HepG2 (cell line): Measurements from ENCODE around the gene COG5. TPM values are rescaled to one million over a fixed set of nuclear protein-coding genes. Genes with fewer than 3 reads are reported as not detected.

ENCODE experiments used
- ATAC-seq: fragments of 200-7000 bp; cut with Tn5 transposase; 3 replicates; pipeline ENCODE4 v1.9.1; 2020; ENCODE audit warnings: mild to moderate bottlenecking, moderate library complexity
- BruUV-seq: library from RNA; stranded (reverse); fragments of 400-500 nt; replicated peaks from 2 replicates; lab custom pipeline; 2021; lab: Mats Ljungman, UMichigan
- CTCF ChIA-PET: fragments of 300-600 bp; formaldehyde crosslinking; extraction: SDS; loops from one replicate; lab custom pipeline; 2021; ENCODE audit warnings: low total read pairs, inconsistent platforms, low intra/inter-chr PET ratio; lab: Yijun Ruan, JAX
- POLR2A ChIA-PET: fragments of 350-600 bp; sonication (Branson Sonifier 250); formaldehyde crosslinking; loops from one replicate; lab custom pipeline; 2020; ENCODE audit warnings: antibody characterized with exemption, inconsistent platforms; lab: Yijun Ruan, JAX
- DNase-seq: peaks from one replicate; pipeline ENCODE4 v3.0.0-alpha.2; 2015; ENCODE audit warnings: low spot score
- FAIRE-seq: peaks from 3 replicates; lab custom pipeline; 2011; peaks lifted over from hg19 to GRCh38; lab: Jason Lieb, UNC
- H2AFZ ChIP-seq: one replicate; pipeline ENCODE4 v1.6.1; 2011; ENCODE audit warnings: low read length, inconsistent platforms
- H3K27ac ChIP-seq: fragments of 300-600 bp; 3 replicates; pipeline ENCODE4 v1.8.0; 2011; ENCODE audit warnings: mixed run types, mild to moderate bottlenecking, mixed read lengths, low read length, inconsistent platforms; ENCODE audit not compliant: insufficient read depth; ENCODE audit errors: extremely low read length
- H3K27me3 ChIP-seq, 2 experiments: fragments of 200-600 bp in 1 of 2; 2 replicates in 1 of 2; 3 replicates in 1 of 2; pipeline versions ENCODE4 v1.6.0 to v1.8.0; 2011; ENCODE audit warnings: low read length in 2 of 2, mild to moderate bottlenecking in 2 of 2, moderate library complexity in 2 of 2, inconsistent platforms in 1 of 2; ENCODE audit not compliant: insufficient read depth in 2 of 2, control insufficient read depth in 1 of 2
- H3K36me3 ChIP-seq, 2 experiments: fragments of 200-600 bp in 1 of 2; replicated peaks in 1 of 2; 2 replicates in 1 of 2; 3 replicates in 1 of 2; pipeline versions ENCODE4 v1.5.1 to v1.8.0; 2011; ENCODE audit warnings: low read length in 2 of 2, inconsistent platforms in 1 of 2; ENCODE audit not compliant: insufficient read depth in 2 of 2, control insufficient read depth in 1 of 2
- H3K4me1 ChIP-seq: 2 replicates; pipeline ENCODE4 v1.5.1; 2012; ENCODE audit warnings: low read length, inconsistent platforms; ENCODE audit not compliant: insufficient read depth
- H3K4me2 ChIP-seq: 2 replicates; pipeline ENCODE4 v1.6.0; 2011; ENCODE audit warnings: low read depth, low read length, inconsistent platforms
- H3K4me3 ChIP-seq, 3 experiments: fragments of 200-600 bp in 1 of 3; sonication (generic), shearing (Covaris generic) in 1 of 3; replicated peaks in 1 of 3; 2 replicates each; pipeline ENCODE4 v1.5.1; 2011 to 2016; ENCODE audit warnings: low read length in 3 of 3, inconsistent platforms in 2 of 3, low read depth in 2 of 3, mild to moderate bottlenecking in 2 of 3, control low read depth in 1 of 3, mixed read lengths in 1 of 3; ENCODE audit not compliant: insufficient read depth in 1 of 3
- H3K79me2 ChIP-seq: one replicate; pipeline ENCODE4 v1.6.1; 2011; ENCODE audit warnings: low read length, inconsistent platforms; ENCODE audit not compliant: insufficient read depth
- H3K9ac ChIP-seq: 2 replicates; pipeline ENCODE4 v1.6.0; 2011; ENCODE audit warnings: mild to moderate bottlenecking, low read depth, low read length, inconsistent platforms; ENCODE audit not compliant: insufficient read depth
- H3K9me3 ChIP-seq: 2 replicates; pipeline ENCODE4 v1.5.1; 2012; ENCODE audit warnings: mild to moderate bottlenecking, low read length
- H4K20me1 ChIP-seq: 2 replicates; pipeline ENCODE4 v1.6.0; 2011; ENCODE audit warnings: inconsistent platforms, mild to moderate bottlenecking, low read length, moderate library complexity; ENCODE audit not compliant: insufficient read depth
- HOXA5 ChIP-seq: sonication (generic); formaldehyde crosslinking; IDR thresholded peaks from 2 replicates; pipeline ENCODE4 v1.4.0; 2020; ENCODE audit warnings: missing genetic modification reagents
- KLF12 ChIP-seq: sonication (generic); formaldehyde crosslinking; IDR thresholded peaks from 2 replicates; pipeline ENCODE4 v1.4.0; 2020; ENCODE audit warnings: missing genetic modification reagents, borderline replicate concordance
- KLF6 ChIP-seq: IDR thresholded peaks from 2 replicates; pipeline ENCODE4 v1.8.0; 2016; ENCODE audit warnings: missing biosample characterization, missing genetic modification reagents
- MAFF ChIP-seq: IDR thresholded peaks from 2 replicates; pipeline ENCODE4 v1.6.1; 2011; ENCODE audit warnings: low read depth, low read length, improper control_type of control experiment
- MTF2 ChIP-seq: sonication (generic); formaldehyde crosslinking; IDR thresholded peaks from 2 replicates; pipeline ENCODE4 v1.5.0; 2020; ENCODE audit warnings: missing genetic modification reagents, borderline replicate concordance
- PAX8 ChIP-seq: sonication (generic); formaldehyde crosslinking; IDR thresholded peaks from 2 replicates; pipeline ENCODE4 v1.8.0; 2022; ENCODE audit warnings: mild to moderate bottlenecking, missing genetic modification reagents, borderline replicate concordance
- PHF8 ChIP-seq: sonication (generic); formaldehyde crosslinking; IDR thresholded peaks from 2 replicates; pipeline ENCODE4 v1.5.0; 2020; ENCODE audit warnings: missing genetic modification reagents
- POLR2AphosphoS5 ChIP-seq: IDR thresholded peaks from 2 replicates; pipeline ENCODE4 v1.6.1; 2012; ENCODE audit warnings: low read depth, low read length
- SSRP1 ChIP-seq: IDR thresholded peaks from 2 replicates; pipeline ENCODE4 v1.6.1; 2016; ENCODE audit warnings: control low read depth
- TMF1 ChIP-seq: sonication (generic); formaldehyde crosslinking; IDR thresholded peaks from 2 replicates; pipeline ENCODE4 v1.8.1; 2022; ENCODE audit warnings: low read depth, missing genetic modification reagents
- WIZ ChIP-seq: sonication (generic); formaldehyde crosslinking; IDR thresholded peaks from 2 replicates; pipeline ENCODE4 v1.5.1; 2020; ENCODE audit warnings: mild to moderate bottlenecking, missing genetic modification reagents
- XBP1 ChIP-seq: sonication (generic); formaldehyde crosslinking; IDR thresholded peaks from 2 replicates; pipeline ENCODE4 v1.5.0; 2020; ENCODE audit warnings: missing genetic modification reagents
- ZNF446 ChIP-seq: sonication (generic); formaldehyde crosslinking; IDR thresholded peaks from 2 replicates; pipeline ENCODE4 v1.5.0; 2020; ENCODE audit warnings: mild to moderate bottlenecking, missing genetic modification reagents
- ZNF607 ChIP-seq: sonication (generic); formaldehyde crosslinking; IDR thresholded peaks from 2 replicates; pipeline ENCODE4 v1.5.1; 2020; ENCODE audit warnings: missing genetic modification reagents, mild to moderate bottlenecking, borderline replicate concordance
- WGBS: methylation state at CpG from one replicate; pipeline ENCODE4 v1.1.6; 2017; ENCODE audit warnings: low lambda C conversion rate; 5-methylcytosine and 5-hydroxymethylcytosine counted together
- in situ Hi-C: cut with HindIII; loops from 2 replicates; pipeline ENCODE4 v1.10.0; 2017; ENCODE audit warnings: low pct_unique_long_range_greater_than_20kb; ENCODE audit not compliant: extremely low pct_ligation_motif_present
- intact Hi-C: fragments of 100-400 bp; cut with micrococcal nuclease; formaldehyde crosslinking; loops from one replicate; pipeline ENCODE4 v1.10.0; 2022; ENCODE audit not compliant: unreplicated experiment
- polyA plus RNA-seq, 8 experiments: library from polyadenylated mRNA; depleted of rRNA in 3 of 8; stranded (reverse) in 7 of 8; unstranded in 1 of 8; fragments of >200 nt; fragmentation: Illumina TruSeq in 4 of 8; extraction: Trizol in 4 of 8; gene quantifications; 2 replicates each; pipeline versions ENCODE4 v1.2.1 to v1.2.3, GENCODE V29; 2011 to 2016; ENCODE audit warnings: low read depth in 4 of 8, missing spikeins in 1 of 8, mixed read lengths in 1 of 8; ENCODE audit not compliant: insufficient read depth in 1 of 8
- total RNA-seq, 5 experiments: library from RNA; depleted of rRNA; stranded (reverse); fragments of >200 nt; fragmentation: Illumina TruSeq; extraction: Trizol; gene quantifications; 2 replicates each; pipeline ENCODE4 v1.2.3, GENCODE V29; 2016; ENCODE audit warnings: low read depth in 1 of 5
- TF ChIP-seq, protein P1 (sequence below): sonication (generic); formaldehyde crosslinking; IDR thresholded peaks from 2 replicates; pipeline ENCODE4 v1.4.0; 2020; ENCODE audit warnings: mild to moderate bottlenecking, missing genetic modification reagents
- TF ChIP-seq, protein P2 (sequence below): sonication (generic); formaldehyde crosslinking; IDR thresholded peaks from 2 replicates; pipeline ENCODE4 v1.8.0; 2022; ENCODE audit warnings: mild to moderate bottlenecking, missing genetic modification reagents; ENCODE audit not compliant: insufficient replicate concordance

The COG5 gene
- total and polyA plus RNA-seq, 2 of the 13 experiments (the other 11 are each of a cell fraction or from before 2014, with no cell fraction given): 20.4 to 31.3 TPM

DNA sequence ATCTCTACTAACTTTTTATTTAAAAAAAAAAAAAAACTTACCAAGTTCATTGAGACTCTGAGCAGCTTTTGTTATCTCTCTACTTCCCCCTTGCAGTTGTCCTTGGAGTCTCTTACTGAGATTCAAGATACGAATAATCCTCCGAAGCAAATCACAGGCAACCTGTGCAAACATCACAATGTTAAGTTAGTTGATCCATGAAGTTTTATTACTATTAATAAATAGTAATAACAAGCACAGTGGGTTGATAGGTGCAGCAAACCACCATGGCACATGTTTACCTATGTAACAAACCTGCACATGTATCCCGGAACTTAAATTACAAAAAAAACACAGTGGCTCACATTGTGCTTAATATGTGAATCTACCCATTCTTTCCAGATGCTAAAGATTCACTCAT, 36.5 kb downstream of the COG5 start:
- 97% methylated on average over 3 of the region's 3 CpGs for WGBS

GRCh38 chr7:107526672-107527071, 37.0 kb downstream of the COG5 start:
- H3K4me1 ChIP-seq: 0 out of 2 replicates have a peak, but pooled peaks cover 6% of the 10 kb centered on the region
- H4K20me1 ChIP-seq: no peaks in the 10 kb centered on the region
- in situ Hi-C loops (no loop called here), intact Hi-C loops (no loop called here)
- no peak for DNase-seq
- H3K4me2 ChIP-seq: no peak overlapping the region
- H3K79me2 ChIP-seq: peaks cover 2% of the 10 kb centered on the region
- no peak overlapping the region for H3K4me3 ChIP-seq
- H3K27me3 ChIP-seq: no peaks in the 10 kb centered on the region
- FAIRE-seq: no peak
- BruUV-seq: no TSS peak
- H3K36me3 ChIP-seq: peaks cover 0 to 20% of the 10 kb centered on the region in 2 experiments; a peak in 2 of 5 replicates
- no peak for ATAC-seq
- 97% methylated on average over 2 of the region's 2 CpGs for WGBS
- ChIA-PET CTCF (no interaction called here), POLR2A (no interaction called here)
- H3K9me3 ChIP-seq: no peaks in the 10 kb centered on the region
- H3K9ac ChIP-seq: no peak overlapping the region
- H3K27ac ChIP-seq: no peak overlapping the region
- H2AFZ ChIP-seq: no peak overlapping the region
- TF ChIP-seq XBP1 (CRISPR knock-in tag) (no peak), ZNF607 (CRISPR knock-in tag) (no peak), POLR2AphosphoS5 (no peak), PHF8 (CRISPR knock-in tag) (no peak), MTF2 (no peak)
- TF ChIP-seq, protein P1, sequence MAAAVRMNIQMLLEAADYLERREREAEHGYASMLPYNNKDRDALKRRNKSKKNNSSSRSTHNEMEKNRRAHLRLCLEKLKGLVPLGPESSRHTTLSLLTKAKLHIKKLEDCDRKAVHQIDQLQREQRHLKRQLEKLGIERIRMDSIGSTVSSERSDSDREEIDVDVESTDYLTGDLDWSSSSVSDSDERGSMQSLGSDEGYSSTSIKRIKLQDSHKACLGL (CRISPR knock-in tag): no peak

More for the DNA sequence above, 36.5 kb downstream of the COG5 start:
- Histone ChIP-seq H3K36me3 (peaks cover 0 to 16% of the 10 kb centered on the region in 2 experiments; a peak in 2 of 5 replicates), H3K4me1 (0 out of 2 replicates have a peak, but pooled peaks cover 6% of the 10 kb centered on the region), H3K9ac (no peak overlapping the region), H3K27ac (no peak overlapping the region), H3K4me3 (no peak overlapping the region), H2AFZ (no peak overlapping the region), H3K9me3 (no peaks in the 10 kb centered on the region), H4K20me1 (no peaks in the 10 kb centered on the region), H3K4me2 (no peak overlapping the region), H3K79me2 (peaks cover 2% of the 10 kb centered on the region), H3K27me3 (no peaks in the 10 kb centered on the region)
- FAIRE-seq (no peak), DNase-seq (no peak), ATAC-seq (no peak)
- in situ Hi-C loops (no loop called here), intact Hi-C loops (no loop called here)
- no TSS peak for BruUV-seq
- CTCF ChIA-PET: no interaction called here
- TF ChIP-seq HOXA5 (no peak), KLF6 (no peak), PAX8 (no peak), KLF12 (CRISPR knock-in tag) (no peak), ZNF446 (CRISPR knock-in tag) (no peak), WIZ (CRISPR knock-in tag) (no peak), SSRP1 (CRISPR knock-in tag) (no peak), MAFF (no peak), TMF1 (CRISPR knock-in tag) (no peak)
- TF ChIP-seq, protein P2, sequence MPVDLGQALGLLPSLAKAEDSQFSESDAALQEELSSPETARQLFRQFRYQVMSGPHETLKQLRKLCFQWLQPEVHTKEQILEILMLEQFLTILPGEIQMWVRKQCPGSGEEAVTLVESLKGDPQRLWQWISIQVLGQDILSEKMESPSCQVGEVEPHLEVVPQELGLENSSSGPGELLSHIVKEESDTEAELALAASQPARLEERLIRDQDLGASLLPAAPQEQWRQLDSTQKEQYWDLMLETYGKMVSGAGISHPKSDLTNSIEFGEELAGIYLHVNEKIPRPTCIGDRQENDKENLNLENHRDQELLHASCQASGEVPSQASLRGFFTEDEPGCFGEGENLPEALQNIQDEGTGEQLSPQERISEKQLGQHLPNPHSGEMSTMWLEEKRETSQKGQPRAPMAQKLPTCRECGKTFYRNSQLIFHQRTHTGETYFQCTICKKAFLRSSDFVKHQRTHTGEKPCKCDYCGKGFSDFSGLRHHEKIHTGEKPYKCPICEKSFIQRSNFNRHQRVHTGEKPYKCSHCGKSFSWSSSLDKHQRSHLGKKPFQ (CRISPR knock-in tag): no peak
- POLR2A ChIA-PET: no interaction called here
